Measurements from ENCODE around the gene SNTG2. TPM values are rescaled to one million over a fixed set of nuclear protein-coding genes. Genes with fewer than 3 reads are reported as not detected.
A peak's percentile ranks its signal among the peaks of the same experiment; 100 is the strongest.

SNTG2 gene
- total and polyA plus RNA-seq, 11 donors: 0.19 to 3.2 (median 0.93) TPM

DNA sequence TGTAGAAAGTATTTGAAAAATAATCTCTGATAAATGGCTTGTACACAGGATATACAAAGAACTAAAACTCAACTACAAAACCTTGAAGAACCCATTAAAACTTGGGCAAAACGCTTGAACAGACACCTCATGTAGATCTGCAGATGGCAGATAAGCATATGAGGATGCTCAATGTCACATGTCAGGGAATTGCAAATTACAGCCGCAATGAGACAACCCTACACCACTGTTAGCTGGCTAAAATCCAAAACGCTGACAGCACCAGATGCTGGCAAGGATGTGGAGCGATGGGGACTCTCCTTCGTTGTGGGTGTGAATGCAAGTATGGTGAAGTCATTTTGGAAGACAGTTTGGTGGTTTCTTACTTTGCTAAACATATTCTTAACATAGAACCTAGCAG lies 53.7 kb downstream of the SNTG2 start:
- 31 to 35% (median 33%) methylated on average over 5 of the region's 5 CpGs for WGBS, 4 donors
- H3K36me3 ChIP-seq: no peaks in the 10 kb centered on the region
- ATAC-seq (no peak), DNase-seq (no peak)
- peaks cover 0 to 6% (median 0%) of the 10 kb centered on the region in 12 donors for H3K9me3 ChIP-seq
- TF ChIP-seq POLR2A (IDR thresholded peaks at IDR 0.05): no peak
- TF ChIP-seq, protein P1, sequence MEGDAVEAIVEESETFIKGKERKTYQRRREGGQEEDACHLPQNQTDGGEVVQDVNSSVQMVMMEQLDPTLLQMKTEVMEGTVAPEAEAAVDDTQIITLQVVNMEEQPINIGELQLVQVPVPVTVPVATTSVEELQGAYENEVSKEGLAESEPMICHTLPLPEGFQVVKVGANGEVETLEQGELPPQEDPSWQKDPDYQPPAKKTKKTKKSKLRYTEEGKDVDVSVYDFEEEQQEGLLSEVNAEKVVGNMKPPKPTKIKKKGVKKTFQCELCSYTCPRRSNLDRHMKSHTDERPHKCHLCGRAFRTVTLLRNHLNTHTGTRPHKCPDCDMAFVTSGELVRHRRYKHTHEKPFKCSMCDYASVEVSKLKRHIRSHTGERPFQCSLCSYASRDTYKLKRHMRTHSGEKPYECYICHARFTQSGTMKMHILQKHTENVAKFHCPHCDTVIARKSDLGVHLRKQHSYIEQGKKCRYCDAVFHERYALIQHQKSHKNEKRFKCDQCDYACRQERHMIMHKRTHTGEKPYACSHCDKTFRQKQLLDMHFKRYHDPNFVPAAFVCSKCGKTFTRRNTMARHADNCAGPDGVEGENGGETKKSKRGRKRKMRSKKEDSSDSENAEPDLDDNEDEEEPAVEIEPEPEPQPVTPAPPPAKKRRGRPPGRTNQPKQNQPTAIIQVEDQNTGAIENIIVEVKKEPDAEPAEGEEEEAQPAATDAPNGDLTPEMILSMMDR (IDR thresholded peaks at IDR 0.05): no peak
- H3K27ac ChIP-seq: no peak overlapping the region
- no peaks in the 10 kb centered on the region for H3K27me3 ChIP-seq
- H3K4me1 ChIP-seq: no peaks in the 10 kb centered on the region
- no peak overlapping the region for H3K4me3 ChIP-seq
- intact Hi-C loops (cut with DNase I): no loop called here

DNA sequence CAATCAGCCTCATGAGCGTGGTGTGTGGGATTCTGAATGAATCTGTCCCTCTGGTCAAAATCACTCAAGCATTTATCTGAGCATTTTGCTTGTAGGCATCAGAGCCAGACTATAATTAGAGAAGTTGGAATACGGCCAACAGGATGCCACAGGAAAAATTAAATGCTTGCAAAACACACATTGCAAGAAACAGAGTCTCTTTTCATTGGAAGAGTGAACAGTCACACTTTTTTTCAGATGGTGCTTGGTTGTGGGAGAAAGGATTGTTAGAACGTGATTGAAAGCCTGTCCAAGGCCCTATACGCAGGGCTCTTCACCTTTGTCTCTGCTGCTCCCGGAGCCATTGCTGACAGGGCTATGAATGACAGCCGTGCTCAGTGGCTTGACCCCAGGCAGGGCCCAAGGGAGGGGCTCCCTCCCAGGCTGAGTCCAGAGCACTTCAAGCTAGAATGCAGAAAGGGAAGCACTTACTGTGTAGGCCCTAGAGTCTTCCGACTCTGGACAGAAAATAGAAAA lies 59.8 kb downstream of the SNTG2 start:
- Histone ChIP-seq H3K4me3 (no peak overlapping the region), H3K27me3 (peaks cover 0 to 5% (median 0%) of the 10 kb centered on the region in 9 donors), H3K9me3 (no peaks in the 10 kb centered on the region), H3K4me1 (peaks cover 0 to 16% (median 9%) of the 10 kb centered on the region in 12 donors), H3K36me3 (no peaks in the 10 kb centered on the region), H3K27ac (no peak overlapping the region)
- 13 to 17% (median 16%) methylated on average over 7 of the region's 7 CpGs for WGBS, 4 donors
- DNase-seq (peak in 2 of 5 donors; percentile 33 to 41), ATAC-seq (peak in 3 of 4 donors; percentile 64 to 86 (median 75))
- TF ChIP-seq POLR2A (IDR thresholded peaks at IDR 0.05): no peak
- TF ChIP-seq, protein P1 (IDR thresholded peaks at IDR 0.05): no peak
- intact Hi-C loops (cut with DNase I): no loop called here

DNA sequence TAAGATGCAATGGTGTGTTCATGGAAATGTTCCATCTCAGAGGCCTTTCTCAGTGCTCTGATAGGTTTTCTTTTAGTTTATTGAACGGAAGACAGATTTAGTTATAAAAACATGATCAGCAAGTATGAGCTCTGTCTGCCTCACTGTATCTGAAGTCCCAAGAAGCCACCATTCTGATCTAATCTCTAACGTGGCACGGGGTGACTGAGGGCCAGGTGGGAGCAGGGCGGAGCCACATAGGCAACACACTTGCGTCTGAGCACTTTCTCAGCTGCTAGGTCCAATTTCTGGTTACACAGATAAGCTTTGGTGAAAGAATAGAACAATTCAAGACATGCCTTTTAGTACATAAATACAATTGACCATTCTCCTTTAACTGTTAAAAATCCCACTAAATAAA lies 60.4 kb downstream of the SNTG2 start:
- no peak for ATAC-seq
- H3K27me3 ChIP-seq: peaks cover 0 to 5% (median 0%) of the 10 kb centered on the region in 9 donors
- no peaks in the 10 kb centered on the region for H3K36me3 ChIP-seq
- no peak overlapping the region for H3K4me3 ChIP-seq
- H3K9me3 ChIP-seq: no peaks in the 10 kb centered on the region
- intact Hi-C loops (cut with DNase I): no loop called here
- H3K27ac ChIP-seq: no peak overlapping the region
- no peak for TF ChIP-seq POLR2A (IDR thresholded peaks at IDR 0.05)
- TF ChIP-seq, protein P1 (IDR thresholded peaks at IDR 0.05): no peak
- DNase-seq: no peak
- peaks cover 0 to 16% (median 9%) of the 10 kb centered on the region in 12 donors for H3K4me1 ChIP-seq
- WGBS, 4 donors: 57 to 68% (median 66%) methylated on average over 5 of the region's 5 CpGs

GRCh38 chr2:1011985-1012384 lies 61.3 kb downstream of the SNTG2 start:
- intact Hi-C loops (cut with DNase I): no loop called here
- no peak overlapping the region for H3K27ac ChIP-seq
- no peaks in the 10 kb centered on the region for H3K36me3 ChIP-seq
- ATAC-seq (no peak), DNase-seq (no peak)
- TF ChIP-seq, protein P1 (IDR thresholded peaks at IDR 0.05): no peak
- TF ChIP-seq POLR2A (IDR thresholded peaks at IDR 0.05): no peak
- WGBS, 4 donors: 91 to 97% (median 92%) methylated on average over 7 of the region's 7 CpGs
- H3K27me3 ChIP-seq: peaks cover 0 to 5% (median 0%) of the 10 kb centered on the region in 9 donors
- no peak overlapping the region for H3K4me3 ChIP-seq
- H3K4me1 ChIP-seq: peaks cover 0 to 16% (median 9%) of the 10 kb centered on the region in 12 donors
- no peaks in the 10 kb centered on the region for H3K9me3 ChIP-seq

Measured in heart left ventricle (tissue), 16 donors.